D721Med (cell line): ENCODE results near the gene KIAA1614.

Experiments used
- DNase-seq: peaks from one replicate; pipeline ENCODE4 v3.0.0; 2011; ENCODE audit warnings: low spot score; ENCODE audit not compliant: insufficient read length
- FAIRE-seq: peaks from 2 replicates; lab custom pipeline; 2011; peaks lifted over from hg19 to GRCh38; lab: Jason Lieb, UNC
- TF ChIP-seq, protein P1 (sequence below): IDR thresholded peaks from 2 replicates; pipeline ENCODE4 v1.5.1; 2012; ENCODE audit warnings: mild to moderate bottlenecking, control low read depth; ENCODE audit not compliant: insufficient read depth; ENCODE audit errors: missing control alignments

The KIAA1614 gene, protein sequence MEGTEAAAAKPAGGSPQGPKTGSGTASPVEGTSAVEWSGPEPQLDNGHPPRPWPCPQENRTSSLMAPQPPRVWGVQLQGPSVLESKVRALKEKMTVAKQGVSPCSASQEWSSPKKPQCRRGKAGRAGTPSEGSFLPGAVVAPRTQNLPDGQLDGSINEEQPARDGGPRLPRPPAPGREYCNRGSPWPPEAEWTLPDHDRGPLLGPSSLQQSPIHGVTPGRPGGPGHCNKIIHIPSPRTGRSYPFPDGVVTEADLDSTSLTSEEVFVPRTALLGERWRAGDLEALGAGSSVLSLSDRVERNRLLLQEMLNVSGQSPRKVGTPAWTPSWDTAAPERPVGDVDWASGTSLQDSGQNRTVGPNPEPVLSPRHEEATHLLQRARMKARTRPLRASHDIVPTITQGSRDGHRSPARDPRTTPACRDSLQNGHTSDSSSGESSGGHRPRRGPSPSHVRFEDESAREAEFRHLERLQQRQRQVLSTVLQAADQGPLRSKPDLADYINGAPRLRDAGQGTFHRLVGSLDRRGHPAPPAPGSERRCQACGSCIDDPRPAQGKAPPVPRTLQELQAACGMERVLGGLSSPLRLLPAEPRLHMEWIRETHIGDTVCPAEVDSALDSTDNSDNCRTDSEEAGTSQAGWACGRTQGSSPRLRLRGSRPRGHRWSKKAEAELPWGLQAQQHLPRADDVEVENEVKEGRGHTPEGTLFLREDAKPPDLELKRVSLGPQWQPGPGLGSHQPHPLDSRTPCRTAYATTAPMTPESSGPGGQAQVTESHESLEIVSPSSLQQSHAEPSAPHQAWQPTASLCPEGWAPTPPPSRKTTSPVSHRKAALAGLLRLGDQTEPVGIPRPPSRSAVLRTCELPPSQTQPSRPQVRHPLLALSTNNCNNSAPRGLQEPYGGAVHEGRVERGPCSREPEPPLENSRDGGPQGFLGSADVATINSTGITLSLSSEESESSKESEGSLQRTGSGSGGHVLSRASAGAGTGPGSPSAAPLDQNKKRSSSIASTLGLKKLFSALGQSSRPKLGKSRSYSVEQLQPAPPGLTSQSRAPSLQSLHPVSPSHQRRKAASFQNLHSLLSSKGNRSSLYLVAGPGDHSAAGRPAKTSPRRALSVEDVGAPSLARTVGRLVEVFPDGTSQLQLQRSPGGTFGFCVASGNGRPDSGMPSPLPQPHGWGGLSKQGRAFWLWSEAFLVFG

DNA sequence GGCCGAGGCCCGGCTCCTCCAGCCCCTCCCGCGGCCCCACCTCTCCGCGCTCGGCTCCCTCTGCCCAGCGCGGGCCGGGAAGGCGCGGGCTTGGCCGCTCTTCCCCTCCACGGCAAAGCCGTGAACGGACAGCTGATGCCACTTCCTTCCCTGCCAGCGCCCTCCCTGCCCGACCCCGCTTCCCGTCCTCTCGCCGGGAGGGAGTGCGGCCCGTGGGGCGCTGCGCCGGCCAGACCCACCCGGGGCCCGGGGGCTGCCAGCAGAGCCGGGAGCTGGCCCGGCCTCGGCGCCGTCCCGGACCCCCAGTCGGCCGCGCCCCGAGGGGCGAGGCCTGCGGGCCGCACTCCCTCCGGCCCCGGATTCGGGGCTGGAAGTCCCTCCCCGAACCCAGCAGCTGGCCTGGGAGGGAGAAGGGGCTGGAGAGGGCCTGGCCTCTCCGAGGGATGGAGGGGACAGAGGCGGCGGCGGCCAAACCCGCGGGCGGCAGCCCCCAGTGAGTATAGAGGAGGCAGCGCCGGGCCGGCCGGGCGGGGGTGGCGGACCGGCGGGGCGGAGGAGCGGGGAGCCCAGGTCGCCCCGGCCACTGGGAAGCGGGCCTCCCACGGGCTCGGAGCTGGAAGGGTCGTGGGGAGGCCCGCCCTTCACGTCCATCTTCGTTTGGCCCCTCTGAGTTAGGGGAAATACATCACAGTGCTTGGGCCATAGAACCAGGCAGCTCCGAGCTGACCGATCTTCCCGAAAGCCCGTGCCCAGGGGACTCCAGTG is at the start of gene KIAA1614:
Gene KIAA1614, plus strand, starts transcription at position 97 of the 765 bp plus-strand sequence. Its CDS starts 347 bp downstream, at position 444.
- FAIRE-seq (no peak), DNase-seq (no peak)
- TF ChIP-seq, protein P1, sequence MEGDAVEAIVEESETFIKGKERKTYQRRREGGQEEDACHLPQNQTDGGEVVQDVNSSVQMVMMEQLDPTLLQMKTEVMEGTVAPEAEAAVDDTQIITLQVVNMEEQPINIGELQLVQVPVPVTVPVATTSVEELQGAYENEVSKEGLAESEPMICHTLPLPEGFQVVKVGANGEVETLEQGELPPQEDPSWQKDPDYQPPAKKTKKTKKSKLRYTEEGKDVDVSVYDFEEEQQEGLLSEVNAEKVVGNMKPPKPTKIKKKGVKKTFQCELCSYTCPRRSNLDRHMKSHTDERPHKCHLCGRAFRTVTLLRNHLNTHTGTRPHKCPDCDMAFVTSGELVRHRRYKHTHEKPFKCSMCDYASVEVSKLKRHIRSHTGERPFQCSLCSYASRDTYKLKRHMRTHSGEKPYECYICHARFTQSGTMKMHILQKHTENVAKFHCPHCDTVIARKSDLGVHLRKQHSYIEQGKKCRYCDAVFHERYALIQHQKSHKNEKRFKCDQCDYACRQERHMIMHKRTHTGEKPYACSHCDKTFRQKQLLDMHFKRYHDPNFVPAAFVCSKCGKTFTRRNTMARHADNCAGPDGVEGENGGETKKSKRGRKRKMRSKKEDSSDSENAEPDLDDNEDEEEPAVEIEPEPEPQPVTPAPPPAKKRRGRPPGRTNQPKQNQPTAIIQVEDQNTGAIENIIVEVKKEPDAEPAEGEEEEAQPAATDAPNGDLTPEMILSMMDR = no peak

DNA sequence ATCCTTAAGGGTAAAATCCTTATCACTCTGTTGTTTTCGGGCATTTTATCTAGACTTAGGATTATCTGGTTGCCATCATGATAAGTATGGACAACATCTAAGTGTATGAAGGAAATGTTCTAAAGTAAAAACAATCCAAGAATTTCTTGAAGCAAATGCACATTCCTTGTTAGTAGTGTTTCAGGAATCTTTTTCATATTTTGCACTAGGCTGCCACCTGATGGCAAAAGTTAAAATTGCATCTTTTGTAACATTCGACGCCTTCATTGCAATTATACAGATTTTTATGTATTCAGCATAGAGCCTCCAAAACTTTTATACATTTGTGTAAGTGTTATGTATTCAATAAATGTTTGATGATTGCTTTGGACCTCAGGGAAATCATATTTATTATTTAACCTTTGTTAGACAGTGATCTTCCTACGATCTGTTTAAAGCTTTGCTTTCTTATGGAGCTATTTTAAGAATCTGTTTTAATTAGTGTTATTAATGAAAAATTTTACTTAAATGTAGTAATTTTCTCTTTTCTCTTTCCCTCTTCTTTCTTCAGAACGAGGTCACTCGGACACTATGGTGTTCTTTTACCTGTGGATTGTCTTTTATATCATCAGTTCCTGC is 49.4 kb upstream of the KIAA1614 start:
- peak; percentile 97 for FAIRE-seq
- TF ChIP-seq, protein P1 = peak; percentile 97
- no peak for DNase-seq

DNA sequence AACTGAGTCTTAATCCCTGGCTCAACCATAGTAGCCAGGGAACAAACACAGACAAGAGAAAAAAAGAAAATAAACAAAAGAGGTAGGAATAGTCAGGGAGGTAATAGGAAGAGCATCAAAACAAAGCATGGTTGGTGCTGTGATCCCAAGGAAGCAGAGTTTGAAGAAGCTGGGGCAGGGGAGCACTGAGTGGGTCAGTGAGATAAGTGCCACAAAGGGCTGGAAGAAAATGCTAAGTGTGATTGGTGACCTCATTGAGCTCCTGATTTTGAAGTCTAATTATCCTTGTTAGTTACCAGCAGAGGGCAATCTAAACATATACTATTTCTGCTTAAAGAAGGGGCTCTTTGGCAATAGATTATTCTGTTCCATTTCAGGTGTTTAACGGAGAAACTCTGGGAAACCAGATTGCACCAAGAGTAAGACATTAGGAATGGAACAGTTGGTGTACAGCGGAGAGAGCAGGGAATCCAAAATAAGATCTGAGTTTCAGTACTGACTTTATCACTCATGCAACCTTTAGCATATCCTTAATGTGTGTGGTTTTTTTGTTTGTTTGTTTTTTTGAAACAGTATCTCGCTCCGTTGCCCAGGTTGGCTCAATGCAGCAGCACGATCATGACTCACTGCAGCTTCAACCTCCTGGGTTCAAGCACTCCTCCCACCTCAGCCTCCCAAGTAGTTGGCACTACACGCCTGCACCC is 30.7 kb upstream of the KIAA1614 start:
- FAIRE-seq (peak; percentile 92), DNase-seq (no peak)
- TF ChIP-seq, protein P1 = peak; percentile 79

DNA sequence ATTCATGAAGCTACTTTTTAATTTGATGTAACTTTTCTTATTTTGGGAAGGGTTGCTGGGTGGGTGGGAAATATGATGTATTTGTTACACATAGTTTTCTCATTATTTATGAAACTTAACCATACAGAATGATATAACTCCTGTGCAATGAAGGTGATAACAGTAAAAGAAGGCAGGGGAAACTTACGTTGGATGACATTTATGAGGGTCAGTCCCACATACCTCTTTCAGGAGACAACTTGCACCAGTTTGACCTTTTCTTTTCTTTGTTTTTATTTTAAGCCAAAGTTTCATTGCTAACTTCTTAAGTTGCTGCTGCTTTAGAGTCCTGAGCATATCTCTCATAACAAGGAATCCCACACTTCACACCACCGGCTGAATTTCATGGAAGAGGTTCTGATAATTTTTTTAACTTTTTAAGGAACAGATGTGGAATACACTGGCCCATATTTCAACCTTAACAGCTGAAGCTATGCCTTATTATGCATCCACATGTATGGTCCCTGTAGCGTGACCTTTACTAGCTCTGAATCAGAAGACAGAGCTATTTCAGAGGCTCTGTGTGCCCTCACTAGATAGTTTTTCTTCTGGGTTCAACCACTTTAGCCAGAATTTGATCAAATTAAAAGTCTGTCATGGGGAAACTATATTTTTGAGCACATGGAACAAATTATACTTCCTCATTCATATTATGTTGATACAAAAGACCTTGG is 28.0 kb upstream of the KIAA1614 start:
- no peak for FAIRE-seq
- TF ChIP-seq, protein P1 = no peak

DNA sequence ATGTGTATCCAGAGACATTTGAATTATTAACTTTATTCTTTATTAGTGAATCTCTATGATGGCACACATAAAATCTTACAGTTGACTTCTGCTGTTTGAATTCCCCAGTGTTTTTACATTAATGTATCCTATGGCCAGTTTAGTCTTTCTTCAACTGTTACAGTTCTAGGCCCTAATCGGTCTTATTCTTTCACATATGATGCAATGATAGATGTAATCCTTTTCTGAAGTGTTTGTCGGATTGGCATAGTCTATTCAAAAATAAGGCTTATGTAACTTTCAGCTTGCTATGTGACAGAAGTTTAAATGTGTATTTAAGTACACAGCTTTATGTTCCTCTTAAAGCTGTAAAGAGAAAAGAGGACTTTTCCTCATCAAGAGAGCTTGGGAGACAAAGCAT is 26.4 kb upstream of the KIAA1614 start:
- DNase-seq (no peak), FAIRE-seq (peak; percentile 84)
- TF ChIP-seq, protein P1 = no peak

More for the DNA sequence above, 28.0 kb upstream of the KIAA1614 start:
- no peak for DNase-seq
